ENCODE results near the gene CLVS2.

The CLVS2 gene

GRCh38 chr6:123039431-123039830, 43.4 kb downstream of the CLVS2 start:
- H3K79me2 ChIP-seq (ENCODE audit: insufficient read depth, low read depth): no peaks in the 10 kb centered on the region
- no peak overlapping the region for H3K27ac ChIP-seq
- TF ChIP-seq CTCF (conservative IDR thresholded peaks at IDR 0.05; ENCODE audit: low read depth, low read length): no peak
- no peaks in the 10 kb centered on the region for H3K4me1 ChIP-seq (ENCODE audit: low read depth, poor library complexity, severe bottlenecking)
- H3K27me3 ChIP-seq (ENCODE audit: insufficient read depth, low read depth): no peaks in the 10 kb centered on the region
- H3K4me3 ChIP-seq (IDR thresholded peaks at IDR 0.05; ENCODE audit: insufficient read depth, low read depth, low read length): no peak overlapping the region
- H3K4me2 ChIP-seq: no peak overlapping the region
- no peak overlapping the region for H2AFZ ChIP-seq (ENCODE audit: low read depth)
- no peaks in the 10 kb centered on the region for H3K36me3 ChIP-seq (ENCODE audit: insufficient read depth)
- H4K20me1 ChIP-seq (ENCODE audit: insufficient read depth): no peaks in the 10 kb centered on the region
- H3K9ac ChIP-seq: no peak overlapping the region

DNA sequence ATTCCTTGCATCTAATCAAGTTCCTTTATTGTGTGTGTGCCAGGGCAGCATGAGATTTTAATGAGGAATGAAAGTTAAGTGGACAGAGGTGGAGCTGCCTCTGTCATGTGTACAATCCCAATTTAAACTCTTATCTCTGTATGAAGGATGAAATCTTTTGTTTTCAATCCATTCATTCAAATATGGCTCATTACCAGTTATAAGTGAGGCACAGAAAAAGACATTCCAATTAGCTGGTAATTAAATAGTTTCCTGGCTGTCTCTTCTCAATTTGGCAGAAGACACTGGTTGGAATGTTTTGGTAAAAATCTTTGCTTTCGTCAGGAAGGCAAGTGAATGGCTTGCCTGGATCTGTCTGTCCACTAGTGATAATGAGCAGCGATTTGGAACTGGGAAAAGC, 46.4 kb downstream of the CLVS2 start:
- Histone ChIP-seq H3K27ac (no peak overlapping the region), H3K4me1 (ENCODE audit: low read depth, poor library complexity, severe bottlenecking) (no peaks in the 10 kb centered on the region), H4K20me1 (ENCODE audit: insufficient read depth) (no peaks in the 10 kb centered on the region), H3K27me3 (ENCODE audit: insufficient read depth, low read depth) (no peaks in the 10 kb centered on the region), H3K36me3 (ENCODE audit: insufficient read depth) (no peaks in the 10 kb centered on the region), H3K4me2 (no peak overlapping the region), H3K79me2 (ENCODE audit: insufficient read depth, low read depth) (no peaks in the 10 kb centered on the region), H2AFZ (ENCODE audit: low read depth) (no peak overlapping the region), H3K9ac (no peak overlapping the region), H3K4me3 (IDR thresholded peaks at IDR 0.05; ENCODE audit: insufficient read depth, low read depth, low read length) (no peak overlapping the region)
- no peak for TF ChIP-seq CTCF (conservative IDR thresholded peaks at IDR 0.05; ENCODE audit: low read depth, low read length)

DNA sequence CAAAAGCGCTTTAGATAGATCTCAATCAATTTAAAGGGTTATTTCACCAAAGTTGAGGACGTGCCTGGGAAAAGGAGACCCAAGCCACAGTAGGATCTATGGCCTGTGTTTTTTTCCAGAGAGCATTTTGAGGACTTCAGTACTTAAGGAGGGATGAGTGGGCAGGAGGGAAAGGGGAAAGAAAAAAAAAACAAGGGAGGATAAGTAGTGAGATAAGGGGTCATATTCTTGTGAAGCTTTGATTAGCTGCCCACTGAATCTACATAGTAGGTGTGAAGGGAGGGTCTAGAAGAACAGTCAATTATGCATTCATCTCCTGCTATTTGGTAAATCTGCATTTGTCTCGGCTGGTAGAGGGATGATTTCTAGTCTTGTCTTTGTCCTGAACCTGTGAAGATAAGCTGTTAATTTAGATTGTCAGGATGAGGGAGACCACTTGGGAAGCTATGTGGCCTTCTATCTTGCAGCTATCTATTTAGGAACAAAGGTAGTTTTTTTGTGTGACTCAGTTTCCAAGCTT, 48.4 kb downstream of the CLVS2 start:
- no peaks in the 10 kb centered on the region for H3K27me3 ChIP-seq (ENCODE audit: insufficient read depth, low read depth)
- H3K4me2 ChIP-seq: no peak overlapping the region
- H3K36me3 ChIP-seq (ENCODE audit: insufficient read depth): no peaks in the 10 kb centered on the region
- H3K4me3 ChIP-seq (IDR thresholded peaks at IDR 0.05; ENCODE audit: insufficient read depth, low read depth, low read length): no peak overlapping the region
- no peaks in the 10 kb centered on the region for H3K4me1 ChIP-seq (ENCODE audit: low read depth, poor library complexity, severe bottlenecking)
- H2AFZ ChIP-seq (ENCODE audit: low read depth): no peak overlapping the region
- no peaks in the 10 kb centered on the region for H4K20me1 ChIP-seq (ENCODE audit: insufficient read depth)
- TF ChIP-seq CTCF (conservative IDR thresholded peaks at IDR 0.05; ENCODE audit: low read depth, low read length): no peak
- H3K9ac ChIP-seq: no peak overlapping the region
- H3K79me2 ChIP-seq (ENCODE audit: insufficient read depth, low read depth): no peaks in the 10 kb centered on the region
- no peak overlapping the region for H3K27ac ChIP-seq

- H3K9ac ChIP-seq: no peak overlapping the region
- no peak overlapping the region for H3K4me2 ChIP-seq
- H2AFZ ChIP-seq (ENCODE audit: low read depth): no peak overlapping the region
- H3K27me3 ChIP-seq (ENCODE audit: insufficient read depth, low read depth): no peaks in the 10 kb centered on the region
- no peak for TF ChIP-seq CTCF (conservative IDR thresholded peaks at IDR 0.05; ENCODE audit: low read depth, low read length)
- no peaks in the 10 kb centered on the region for H3K4me1 ChIP-seq (ENCODE audit: low read depth, poor library complexity, severe bottlenecking)
- H4K20me1 ChIP-seq (ENCODE audit: insufficient read depth): no peaks in the 10 kb centered on the region
- no peaks in the 10 kb centered on the region for H3K79me2 ChIP-seq (ENCODE audit: insufficient read depth, low read depth)
- H3K36me3 ChIP-seq (ENCODE audit: insufficient read depth): no peaks in the 10 kb centered on the region
- H3K4me3 ChIP-seq (IDR thresholded peaks at IDR 0.05; ENCODE audit: insufficient read depth, low read depth, low read length): no peak overlapping the region
- H3K27ac ChIP-seq: no peak overlapping the region
These were observed 57.7 kb downstream of the CLVS2 start for GRCh38 chr6:123053602-123054225.
